ENCODE measurements around the gene APCDD1L.

The APCDD1L gene

DNA sequence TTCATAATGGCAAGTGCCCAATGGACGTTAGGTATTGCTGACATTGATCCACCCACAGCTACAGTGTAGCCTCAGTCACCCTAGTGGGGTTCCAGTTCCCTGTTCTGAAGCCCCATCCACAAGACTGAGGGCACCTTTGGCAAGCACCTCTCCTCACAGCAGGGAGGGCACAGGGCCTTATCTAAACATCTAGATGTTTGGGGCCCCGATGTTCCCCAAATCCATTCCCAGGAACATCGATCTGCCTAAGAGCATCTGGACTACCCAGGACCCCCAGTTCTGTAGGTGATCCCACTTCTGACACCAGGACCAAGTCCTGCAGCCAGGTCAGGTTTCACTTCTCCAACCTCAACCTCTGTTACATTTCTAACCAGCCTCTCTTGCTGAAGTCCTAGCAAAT lies 10.6 kb downstream of the APCDD1L start:
- TF ChIP-seq TAF1 (IDR thresholded peaks at IDR 0.05; ENCODE audit: borderline replicate concordance, insufficient read depth, low read length): no peak
- no peak for TF ChIP-seq REST (IDR thresholded peaks at IDR 0.05; ENCODE audit: insufficient read depth in 1 of 2, low read depth in 2 of 2, low read length in 2 of 2)
- TF ChIP-seq POLR2AphosphoS5 (IDR thresholded peaks at IDR 0.05; ENCODE audit: low read depth, low read length): no peak
- TF ChIP-seq SIN3A (IDR thresholded peaks at IDR 0.05; ENCODE audit: borderline replicate concordance, insufficient read depth, low read length): no peak
- no peak for TF ChIP-seq FOXP2 (optimal IDR thresholded peaks at IDR 0.05; ENCODE audit: borderline replicate concordance, extremely low read depth, extremely low read length, insufficient read depth)

DNA sequence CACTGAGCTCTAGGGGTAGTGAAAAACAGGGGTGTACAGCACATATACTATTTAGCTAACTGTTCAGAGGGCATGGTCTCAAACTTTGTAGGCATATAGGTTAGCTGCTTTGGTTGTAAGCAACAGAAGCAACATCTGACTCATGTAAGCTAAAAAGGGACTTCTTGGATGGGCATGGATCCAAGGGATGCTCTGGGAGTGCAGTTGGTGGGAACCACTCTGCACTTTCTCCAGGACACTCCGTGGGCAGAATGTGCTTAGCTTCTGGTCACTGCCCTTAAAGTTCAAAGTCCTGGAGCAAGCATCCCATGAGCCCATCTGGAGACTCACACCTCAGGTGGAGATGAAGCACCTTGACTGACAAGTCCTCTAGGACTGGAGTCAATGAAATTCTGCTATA lies 11.5 kb downstream of the APCDD1L start:
- no peak for TF ChIP-seq FOXP2 (optimal IDR thresholded peaks at IDR 0.05; ENCODE audit: borderline replicate concordance, extremely low read depth, extremely low read length, insufficient read depth)
- TF ChIP-seq POLR2AphosphoS5 (IDR thresholded peaks at IDR 0.05; ENCODE audit: low read depth, low read length): no peak
- no peak for TF ChIP-seq REST (IDR thresholded peaks at IDR 0.05; ENCODE audit: insufficient read depth in 1 of 2, low read depth in 2 of 2, low read length in 2 of 2)
- TF ChIP-seq SIN3A (IDR thresholded peaks at IDR 0.05; ENCODE audit: borderline replicate concordance, insufficient read depth, low read length): no peak
- no peak for TF ChIP-seq TAF1 (IDR thresholded peaks at IDR 0.05; ENCODE audit: borderline replicate concordance, insufficient read depth, low read length)

GRCh38 chr20:58500256-58500655 lies 14.9 kb downstream of the APCDD1L start:
- TF ChIP-seq REST (IDR thresholded peaks at IDR 0.05; ENCODE audit: insufficient read depth in 1 of 2, low read depth in 2 of 2, low read length in 2 of 2) (no peak), FOXP2 (optimal IDR thresholded peaks at IDR 0.05; ENCODE audit: borderline replicate concordance, extremely low read depth, extremely low read length, insufficient read depth) (no peak), POLR2AphosphoS5 (IDR thresholded peaks at IDR 0.05; ENCODE audit: low read depth, low read length) (no peak), TAF1 (IDR thresholded peaks at IDR 0.05; ENCODE audit: borderline replicate concordance, insufficient read depth, low read length) (no peak), SIN3A (IDR thresholded peaks at IDR 0.05; ENCODE audit: borderline replicate concordance, insufficient read depth, low read length) (no peak)

DNA sequence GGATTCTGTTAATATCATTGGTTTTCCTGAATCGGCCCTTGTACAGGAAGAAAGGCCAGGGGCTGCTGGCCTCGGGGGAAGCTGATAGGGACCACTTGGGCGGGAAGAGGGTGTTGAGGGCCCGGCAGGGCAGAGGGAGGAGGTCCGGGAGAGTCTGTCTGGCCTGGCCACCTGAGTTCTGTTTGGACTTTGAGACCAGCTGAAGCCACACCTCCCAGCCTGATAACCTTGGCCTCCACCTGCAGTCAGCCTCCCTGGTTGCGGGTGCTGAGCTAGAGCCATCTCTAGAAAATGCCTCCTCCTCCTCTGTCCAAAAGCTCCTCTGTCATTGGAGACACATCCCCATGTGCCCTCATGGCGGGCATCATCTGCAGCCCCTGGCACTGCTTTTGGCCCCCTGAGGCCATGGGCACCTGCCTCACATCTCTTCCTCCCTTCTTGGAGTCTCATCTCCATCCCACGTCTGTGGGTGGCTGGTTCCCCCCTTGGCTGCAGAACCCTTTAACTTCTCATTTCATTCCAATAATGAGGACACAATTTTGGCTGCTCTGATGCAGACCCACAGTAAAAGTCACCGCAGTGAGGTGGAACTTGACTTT lies 16.6 kb downstream of the APCDD1L start:
- no peak for TF ChIP-seq POLR2AphosphoS5 (IDR thresholded peaks at IDR 0.05; ENCODE audit: low read depth, low read length)
- TF ChIP-seq REST (IDR thresholded peaks at IDR 0.05; ENCODE audit: insufficient read depth in 1 of 2, low read depth in 2 of 2, low read length in 2 of 2): no peak
- TF ChIP-seq TAF1 (IDR thresholded peaks at IDR 0.05; ENCODE audit: borderline replicate concordance, insufficient read depth, low read length): no peak

Data from PFSK-1 (cell line).